Immature natural killer cell (primary cell): ENCODE data around the gene LSM12. TPM values are rescaled to one million over a fixed set of nuclear protein-coding genes. Genes with fewer than 3 reads are reported as not detected.
A peak's percentile ranks its signal among the peaks of the same experiment; 100 is the strongest.
"Not testable (repeated sequence)": the region's sequence is repeated elsewhere in the genome, so short reads cannot be mapped to it uniquely, and the experiment has no call there.

Experiments used
- DNase-seq, 3 donors: peaks; one replicate each; pipeline ENCODE4 v3.0.0; 2022; ENCODE audit warnings: mixed read lengths in 1 of 3
- H3K27ac Mint-ChIP-seq, 6 donors: one replicate each; pipeline ENCODE4 v1.8.0; 2020; ENCODE audit warnings: mixed read lengths in 6 of 6, mild to moderate bottlenecking in 5 of 6, inconsistent platforms in 4 of 6, moderate library complexity in 3 of 6
- H3K27me3 Mint-ChIP-seq, 3 donors: one replicate each; pipeline ENCODE4 v1.8.0; 2020 to 2021; ENCODE audit warnings: low read depth in 3 of 3, mild to moderate bottlenecking in 3 of 3, mixed read lengths in 3 of 3, moderate library complexity in 3 of 3, inconsistent platforms in 1 of 3
- H3K36me3 Mint-ChIP-seq, 3 donors: one replicate each; pipeline ENCODE4 v1.8.0; 2020; ENCODE audit warnings: mixed read lengths in 3 of 3, inconsistent platforms in 2 of 3, mild to moderate bottlenecking in 2 of 3
- H3K4me1 Mint-ChIP-seq, 2 donors: one replicate each; pipeline ENCODE4 v1.8.0; 2020; ENCODE audit warnings: inconsistent platforms in 2 of 2, mild to moderate bottlenecking in 2 of 2, mixed read lengths in 2 of 2, moderate library complexity in 1 of 2
- H3K4me3 Mint-ChIP-seq, 5 donors: one replicate each; pipeline ENCODE4 v1.8.0; 2020; ENCODE audit warnings: mild to moderate bottlenecking in 5 of 5, mixed read lengths in 5 of 5, inconsistent platforms in 3 of 5, moderate library complexity in 3 of 5
- H3K9me3 Mint-ChIP-seq, 6 donors: one replicate each; pipeline ENCODE4 v1.8.0; 2020; ENCODE audit warnings: mild to moderate bottlenecking in 6 of 6, mixed read lengths in 6 of 6, inconsistent platforms in 4 of 6, moderate library complexity in 3 of 6
- polyA plus RNA-seq, 3 donors: library from polyadenylated mRNA; unstranded; fragments of 300-500 nt; fragmentation: Illumina TruSeq; gene quantifications; one replicate each; pipeline ENCODE4 v1.2.3, GENCODE V29; 2021

Gene LSM12
- polyA plus RNA-seq, 3 donors from 2014 or later, result 56.5 to 82.6 (median 77.9) TPM

DNA sequence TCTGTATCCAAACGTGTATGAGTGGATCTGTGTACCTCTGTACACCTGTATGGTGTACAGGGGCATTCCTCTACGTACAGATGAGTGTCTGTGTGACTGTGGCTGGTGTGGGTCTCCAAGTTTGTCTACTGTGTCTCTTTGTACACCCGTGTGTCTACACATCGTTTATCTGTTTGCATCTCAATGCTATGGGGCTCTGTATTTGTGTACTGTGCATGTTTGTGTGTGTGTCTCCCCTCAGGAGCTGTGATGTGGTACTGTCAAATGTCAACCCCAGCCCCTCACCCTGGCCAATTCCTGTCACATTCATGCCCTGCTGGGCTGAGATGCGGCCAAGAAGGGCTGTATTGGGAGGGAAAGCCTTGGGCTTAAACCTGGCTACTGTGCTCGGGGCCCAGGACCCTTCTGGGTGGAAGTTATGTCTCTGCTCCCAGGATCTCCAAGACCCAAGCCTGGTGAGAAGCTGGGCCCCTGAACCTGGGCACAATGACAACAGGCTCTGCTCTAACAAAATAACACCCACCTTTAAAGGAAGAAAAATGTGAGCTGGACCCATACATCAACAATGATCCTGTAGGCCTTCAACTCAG, 65.5 kb downstream of the LSM12 start:
- H3K27ac Mint-ChIP-seq, result no peak overlapping the region
- H3K4me1 Mint-ChIP-seq, result peaks cover 1 to 2% of the 10 kb centered on the region in 2 donors
- no peak for DNase-seq
- peaks cover 8 to 12% (median 11%) of the 10 kb centered on the region in 3 donors for H3K27me3 Mint-ChIP-seq
- H3K4me3 Mint-ChIP-seq, result no peak overlapping the region
- H3K9me3 Mint-ChIP-seq, result no peaks in the 10 kb centered on the region
- H3K36me3 Mint-ChIP-seq, result no peaks in the 10 kb centered on the region

DNA sequence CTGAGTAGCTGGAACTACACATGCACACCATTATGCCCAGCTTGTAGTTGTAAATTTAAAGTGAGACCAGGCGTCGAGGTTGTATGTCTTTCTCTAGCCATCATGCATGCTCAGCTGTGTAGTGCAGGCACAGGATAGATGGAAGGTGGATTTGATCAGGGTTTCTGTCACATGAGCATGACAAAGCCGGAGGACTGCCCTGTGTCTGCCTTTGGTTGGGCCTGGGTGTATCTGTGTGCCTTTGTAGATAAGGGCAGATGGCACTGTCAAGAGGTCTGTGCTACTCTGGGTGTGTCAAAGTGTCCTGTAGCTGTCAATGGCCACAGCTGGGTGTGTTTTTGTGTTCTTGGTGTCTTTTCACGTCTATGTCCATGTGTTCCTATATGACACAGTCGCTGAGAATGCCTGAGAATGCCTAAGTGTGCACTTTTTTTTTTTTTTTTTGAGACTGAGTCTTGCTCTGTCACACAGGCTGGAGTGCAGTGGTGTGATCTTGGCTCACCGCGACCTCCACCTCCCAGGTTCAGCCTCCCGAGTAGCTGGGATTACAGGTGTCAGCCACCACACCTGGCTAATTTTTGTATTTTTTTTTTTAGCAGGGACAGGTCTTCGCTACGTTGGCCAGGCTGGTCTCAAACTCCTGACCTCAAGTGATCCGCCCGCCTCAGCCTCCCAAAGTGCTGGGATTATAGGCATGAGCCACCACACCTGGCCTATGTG, 66.2 kb downstream of the LSM12 start:
- H3K4me1 Mint-ChIP-seq, result peaks cover 0 to 2% of the 10 kb centered on the region in 2 donors
- no peaks in the 10 kb centered on the region for H3K36me3 Mint-ChIP-seq
- H3K4me3 Mint-ChIP-seq, result no peak overlapping the region
- no peak for DNase-seq
- no peak overlapping the region for H3K27ac Mint-ChIP-seq
- H3K27me3 Mint-ChIP-seq, result peaks cover 10 to 13% (median 11%) of the 10 kb centered on the region in 3 donors
- H3K9me3 Mint-ChIP-seq, result no peaks in the 10 kb centered on the region

DNA sequence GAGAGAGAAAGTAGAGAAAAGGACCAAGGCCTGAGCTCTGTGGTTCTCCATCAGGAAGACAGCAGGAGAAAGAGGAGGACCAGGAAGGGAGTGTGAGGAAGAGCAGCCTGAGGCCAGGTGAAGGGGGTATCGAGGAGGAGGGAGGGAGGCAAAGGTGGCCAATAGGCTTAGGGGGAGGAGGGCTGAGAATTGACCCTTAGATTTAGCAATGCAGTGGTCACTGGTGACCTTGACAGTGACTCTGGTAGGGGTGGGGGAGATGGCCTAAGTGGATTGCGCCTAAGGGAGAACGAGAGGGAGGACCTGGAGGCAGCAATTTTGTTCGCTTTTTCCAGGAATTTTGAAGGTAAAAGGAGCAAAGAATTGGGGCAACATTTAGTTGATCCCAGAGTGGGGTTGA, 67.4 kb downstream of the LSM12 start:
- no peak for DNase-seq
- no peaks in the 10 kb centered on the region for H3K9me3 Mint-ChIP-seq
- H3K36me3 Mint-ChIP-seq, result no peaks in the 10 kb centered on the region
- H3K4me1 Mint-ChIP-seq, result no peaks in the 10 kb centered on the region
- no peak overlapping the region for H3K4me3 Mint-ChIP-seq
- peaks cover 11 to 18% (median 13%) of the 10 kb centered on the region in 3 donors for H3K27me3 Mint-ChIP-seq
- no peak overlapping the region for H3K27ac Mint-ChIP-seq

DNA sequence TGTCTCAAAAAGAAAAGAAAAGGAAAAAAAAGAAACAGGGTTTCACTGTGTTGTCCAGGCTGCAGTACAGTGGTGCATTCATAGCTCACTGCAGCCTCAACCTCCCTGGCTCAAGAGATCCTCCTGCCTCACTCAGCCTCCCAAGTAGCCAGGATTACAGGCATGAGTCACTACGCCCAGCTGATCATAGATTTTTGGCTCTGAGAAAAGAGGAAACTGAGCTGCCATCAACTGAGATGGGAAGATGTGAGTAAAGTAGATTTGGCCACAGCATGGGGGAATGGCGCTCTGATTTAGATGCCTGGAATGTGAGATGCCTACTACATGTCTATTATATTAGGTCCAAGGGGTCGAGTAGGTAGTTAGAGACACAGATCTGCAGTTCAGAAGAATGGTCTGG, 67.9 kb downstream of the LSM12 start:
- Mint-ChIP-seq H3K4me1 (no peaks in the 10 kb centered on the region), H3K4me3 (no peak overlapping the region), H3K27ac (no peak overlapping the region), H3K36me3 (no peaks in the 10 kb centered on the region), H3K9me3 (no peaks in the 10 kb centered on the region), H3K27me3 (peaks cover 11 to 20% (median 13%) of the 10 kb centered on the region in 3 donors)
- no peak for DNase-seq

DNA sequence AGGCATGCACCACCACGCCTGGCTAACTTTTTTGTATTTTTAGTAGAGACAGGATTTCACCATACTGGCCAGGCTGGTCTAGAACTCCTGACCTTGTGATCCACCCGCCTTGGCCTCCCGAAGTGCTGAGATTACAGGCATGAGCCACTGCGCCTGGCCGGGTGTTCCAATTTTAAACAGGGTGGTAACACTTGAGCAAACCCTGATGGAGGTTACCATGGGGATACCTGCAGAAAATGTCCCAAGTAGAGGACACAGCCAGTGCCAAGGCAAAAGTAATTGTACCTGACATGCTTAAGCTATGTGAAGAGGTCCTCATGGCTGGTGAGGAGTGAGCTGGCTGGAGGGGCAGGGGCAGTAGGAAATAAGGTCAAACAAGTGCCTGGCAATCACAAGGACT, 69.3 kb downstream of the LSM12 start:
- not testable (repeated sequence) for H3K27ac Mint-ChIP-seq, H3K4me3 Mint-ChIP-seq, H3K4me1 Mint-ChIP-seq, H3K36me3 Mint-ChIP-seq, DNase-seq, H3K9me3 Mint-ChIP-seq
- H3K27me3 Mint-ChIP-seq, result peaks cover 12 to 18% (median 13%) of the 10 kb centered on the region in 3 donors

DNA sequence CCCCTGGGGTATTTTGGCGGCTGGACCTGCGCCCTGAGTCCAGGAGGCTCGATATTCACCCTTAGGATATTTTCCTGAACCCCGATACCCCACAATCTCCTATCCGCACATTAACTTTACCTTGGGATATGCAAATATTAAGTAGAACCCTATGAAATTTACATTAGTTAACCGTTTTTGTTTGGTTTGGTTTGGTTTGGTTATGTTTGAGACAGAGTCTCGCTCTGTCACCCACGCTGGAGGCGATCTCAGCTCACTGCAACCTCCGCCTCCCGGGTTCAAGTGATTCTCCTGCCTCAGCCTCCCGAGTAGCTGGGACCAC, 71.4 kb downstream of the LSM12 start:
- no peaks in the 10 kb centered on the region for H3K9me3 Mint-ChIP-seq
- H3K4me3 Mint-ChIP-seq, result no peak overlapping the region
- no peak overlapping the region for H3K27ac Mint-ChIP-seq
- H3K27me3 Mint-ChIP-seq, result peaks cover 7 to 18% (median 13%) of the 10 kb centered on the region in 3 donors
- no peaks in the 10 kb centered on the region for H3K36me3 Mint-ChIP-seq
- DNase-seq, result no peak
- no peaks in the 10 kb centered on the region for H3K4me1 Mint-ChIP-seq

DNA sequence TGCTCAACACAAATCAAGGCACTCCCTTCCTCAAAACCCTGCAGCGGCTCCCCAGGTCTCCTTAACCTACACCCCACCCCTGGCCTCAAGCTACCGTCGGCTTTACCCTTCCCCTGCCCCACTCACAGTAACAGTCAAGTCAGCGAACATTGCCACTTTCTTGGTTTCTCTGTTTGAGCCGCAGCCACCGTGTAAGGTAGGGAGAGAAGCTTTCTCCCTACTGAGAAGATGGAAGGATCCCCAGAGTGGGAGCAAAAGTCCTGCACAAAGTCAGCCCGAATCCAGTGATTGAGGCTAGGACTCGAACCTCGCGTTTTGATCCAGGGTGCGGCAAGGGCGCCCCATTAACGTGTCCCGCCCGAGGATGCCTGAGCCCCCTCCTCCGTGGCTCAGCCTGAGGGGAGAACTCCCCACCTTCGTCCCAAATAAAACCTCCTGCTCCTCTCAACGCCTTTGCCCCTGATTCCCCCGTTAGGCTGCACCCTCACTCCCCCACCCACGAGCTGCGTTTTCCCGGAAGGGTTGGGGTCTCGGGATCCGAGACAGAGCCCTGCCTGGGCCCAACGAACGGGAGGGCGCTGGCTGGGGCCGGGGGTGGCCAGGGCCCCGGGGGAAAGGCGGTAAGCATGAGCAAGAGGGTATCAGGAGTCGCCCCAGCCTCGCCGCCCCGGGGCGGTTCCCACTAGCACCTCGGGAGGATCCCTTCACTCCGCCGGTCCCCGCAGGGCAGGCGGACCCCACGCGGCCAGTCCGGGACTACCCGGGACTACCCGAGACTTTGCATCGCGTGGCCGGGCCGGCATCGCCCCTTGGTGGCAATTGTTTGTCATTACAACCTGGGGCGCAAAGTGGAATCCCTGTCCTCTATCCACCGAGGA, 72.0 kb downstream of the LSM12 start:
- H3K27me3 Mint-ChIP-seq, result peaks cover 7 to 12% (median 12%) of the 10 kb centered on the region in 3 donors
- H3K36me3 Mint-ChIP-seq, result no peaks in the 10 kb centered on the region
- H3K9me3 Mint-ChIP-seq, result no peaks in the 10 kb centered on the region
- no peaks in the 10 kb centered on the region for H3K4me1 Mint-ChIP-seq
- no peak overlapping the region for H3K27ac Mint-ChIP-seq
- DNase-seq, result peak; percentile 30 to 42 (median 39)
- H3K4me3 Mint-ChIP-seq, result no peak overlapping the region

DNA sequence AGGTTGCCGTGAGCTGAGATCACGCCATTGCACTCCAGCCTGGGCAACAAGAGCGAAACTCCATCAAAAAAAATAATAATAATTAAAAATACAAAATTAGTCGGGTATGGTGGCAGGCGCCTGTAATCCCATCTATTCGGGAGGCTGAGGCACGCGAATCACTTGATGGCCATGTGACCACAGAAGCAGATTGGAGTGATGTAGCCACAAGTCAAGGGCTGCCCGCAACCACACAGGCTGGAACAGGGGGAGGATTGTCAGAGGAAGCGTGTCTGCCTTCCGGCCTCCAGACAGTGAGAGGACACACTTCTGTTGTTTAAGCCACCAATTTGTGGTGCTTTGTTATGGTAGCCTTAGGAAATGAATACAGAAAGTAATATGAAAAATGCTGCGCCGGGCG, 73.8 kb downstream of the LSM12 start:
- no peak overlapping the region for H3K27ac Mint-ChIP-seq
- no peaks in the 10 kb centered on the region for H3K4me1 Mint-ChIP-seq
- no peaks in the 10 kb centered on the region for H3K36me3 Mint-ChIP-seq
- H3K27me3 Mint-ChIP-seq, result peaks cover 6 to 15% (median 7%) of the 10 kb centered on the region in 3 donors
- H3K4me3 Mint-ChIP-seq, result no peak overlapping the region
- DNase-seq, result no peak
- H3K9me3 Mint-ChIP-seq, result no peaks in the 10 kb centered on the region

DNA sequence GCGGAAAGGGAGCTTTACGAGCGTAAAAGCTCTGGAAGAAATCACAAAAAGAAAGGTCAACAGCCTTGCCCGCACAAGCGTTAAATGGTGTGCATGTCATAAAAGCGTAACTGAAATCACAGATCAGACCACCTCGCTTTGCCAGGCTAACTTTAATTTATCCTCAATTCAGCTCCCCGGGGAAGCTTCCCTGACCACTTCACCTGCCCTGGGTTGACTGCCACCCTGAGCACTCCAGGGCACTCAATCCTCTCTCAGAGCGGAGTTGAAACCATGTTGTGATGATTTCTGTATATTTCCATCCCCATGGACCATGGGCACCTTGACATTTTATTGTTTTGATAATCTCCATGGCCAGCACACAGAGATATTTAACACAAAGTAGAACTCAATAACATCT, 78.2 kb downstream of the LSM12 start:
- Mint-ChIP-seq H3K4me1 (no peaks in the 10 kb centered on the region), H3K9me3 (no peaks in the 10 kb centered on the region), H3K36me3 (no peaks in the 10 kb centered on the region), H3K27me3 (peaks cover 4 to 22% (median 8%) of the 10 kb centered on the region in 3 donors), H3K27ac (no peak overlapping the region), H3K4me3 (no peak overlapping the region)
- no peak for DNase-seq

DNA sequence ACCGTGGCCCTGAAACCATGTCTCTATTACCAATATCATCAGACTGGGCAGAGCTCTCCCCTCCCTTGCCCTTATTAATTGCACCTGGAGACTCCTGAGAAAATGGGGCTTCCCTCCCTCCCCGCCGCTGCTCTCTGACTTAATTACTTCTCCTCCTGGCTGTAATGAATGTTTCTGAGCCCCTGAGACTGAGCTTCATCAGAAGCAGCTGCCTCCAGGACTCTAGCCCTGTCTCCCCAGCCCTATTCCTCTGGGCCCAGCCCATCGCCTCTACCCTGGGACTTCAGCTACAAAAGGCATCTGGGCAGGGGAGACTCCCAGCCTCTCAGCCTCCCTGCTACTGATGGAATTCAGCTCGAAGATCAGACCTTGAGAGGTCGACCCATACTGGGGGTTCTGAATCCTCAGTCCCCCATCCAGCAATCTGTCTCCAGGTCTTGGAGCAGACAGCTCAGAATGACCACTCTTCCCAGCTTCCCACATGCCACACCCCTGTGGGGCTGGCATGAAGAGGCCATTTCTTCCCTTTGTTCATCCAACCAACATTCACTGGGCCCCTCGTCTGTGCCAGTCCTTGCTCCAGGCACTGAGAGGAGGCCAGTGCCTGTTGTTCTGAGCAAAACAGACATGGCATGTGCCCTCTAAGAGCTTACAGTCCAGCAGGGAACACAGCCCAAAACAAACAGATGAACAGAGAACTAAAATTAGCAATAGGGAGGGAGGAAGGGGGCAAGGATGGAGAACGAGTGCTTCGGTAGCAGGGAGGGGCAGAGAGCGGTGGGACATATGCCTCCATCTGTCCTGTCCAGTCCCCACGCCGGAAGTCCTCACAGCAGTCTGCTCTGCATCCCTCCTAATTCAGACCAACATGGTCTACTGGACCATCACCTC, 79.1 kb downstream of the LSM12 start:
- Mint-ChIP-seq H3K27ac (no peak overlapping the region), H3K36me3 (no peaks in the 10 kb centered on the region), H3K27me3 (peaks cover 4 to 29% (median 9%) of the 10 kb centered on the region in 3 donors), H3K4me1 (no peaks in the 10 kb centered on the region), H3K4me3 (no peak overlapping the region), H3K9me3 (no peaks in the 10 kb centered on the region)
- DNase-seq, result no peak

DNA sequence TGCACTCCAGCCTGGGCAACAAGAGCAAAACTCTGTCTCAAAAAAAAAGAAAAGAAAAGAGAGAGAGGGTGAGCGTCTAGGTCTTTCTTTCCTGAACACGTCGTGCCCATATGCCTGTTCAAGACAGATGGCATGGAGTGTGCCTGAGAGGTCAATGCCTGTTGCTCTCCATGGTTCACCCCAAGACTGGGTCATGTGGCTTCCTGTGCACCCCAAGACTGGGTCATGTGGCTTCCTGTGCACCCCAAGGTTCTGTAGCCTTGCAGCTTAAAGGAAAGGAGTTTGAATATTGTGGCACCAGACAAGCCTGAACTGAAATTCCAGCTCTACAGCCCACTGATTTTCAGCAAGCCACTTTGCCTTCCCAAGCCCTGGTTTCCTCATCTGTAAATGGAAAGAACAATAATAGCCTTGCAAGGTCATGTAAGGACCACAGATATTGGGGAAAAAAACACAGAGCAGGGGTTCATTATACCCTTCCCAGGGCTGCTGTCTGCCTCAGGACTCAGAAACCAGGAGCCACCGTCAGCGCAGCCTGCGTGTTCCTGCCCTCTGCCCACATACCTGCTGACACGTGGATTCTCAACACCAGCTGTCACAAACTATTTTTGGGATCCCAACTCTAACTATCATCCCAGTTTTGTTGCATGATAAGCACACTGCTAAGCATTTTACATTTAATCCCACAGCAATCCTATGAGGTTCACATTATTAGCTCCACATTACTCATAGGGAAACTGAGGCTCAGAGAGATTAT, 80.1 kb downstream of the LSM12 start:
- no peaks in the 10 kb centered on the region for H3K36me3 Mint-ChIP-seq
- H3K9me3 Mint-ChIP-seq, result no peaks in the 10 kb centered on the region
- H3K4me1 Mint-ChIP-seq, result no peaks in the 10 kb centered on the region
- peaks cover 4 to 32% (median 14%) of the 10 kb centered on the region in 3 donors for H3K27me3 Mint-ChIP-seq
- DNase-seq, result no peak
- no peak overlapping the region for H3K27ac Mint-ChIP-seq
- no peak overlapping the region for H3K4me3 Mint-ChIP-seq

DNA sequence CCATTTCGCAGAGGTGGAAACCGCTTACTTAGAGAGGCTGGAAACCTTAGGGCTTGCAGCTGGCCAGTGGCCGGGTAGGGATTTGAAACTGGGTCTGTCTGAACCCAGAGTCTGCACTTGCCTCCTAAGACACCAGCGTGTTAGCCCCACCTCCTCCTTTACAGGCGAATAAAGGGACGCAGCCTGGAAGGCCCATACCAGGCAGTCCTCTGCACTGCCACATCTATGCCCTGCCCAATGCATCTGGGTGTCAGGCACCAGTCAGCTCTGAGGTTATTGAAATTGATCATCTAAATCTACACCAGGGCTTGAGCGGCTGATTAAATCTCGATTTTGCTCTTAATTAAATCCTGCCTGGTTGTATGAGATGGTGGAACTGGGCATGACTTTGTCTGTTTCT, 82.0 kb downstream of the LSM12 start:
- no peak for DNase-seq
- no peak overlapping the region for H3K27ac Mint-ChIP-seq
- H3K4me3 Mint-ChIP-seq, result no peak overlapping the region
- no peaks in the 10 kb centered on the region for H3K9me3 Mint-ChIP-seq
- H3K27me3 Mint-ChIP-seq, result peaks cover 4 to 30% (median 16%) of the 10 kb centered on the region in 3 donors
- H3K4me1 Mint-ChIP-seq, result no peaks in the 10 kb centered on the region
- no peaks in the 10 kb centered on the region for H3K36me3 Mint-ChIP-seq
